Liver (tissue), 3 donors: ENCODE results near the gene RAB27A.

Experiments
- FOXA1 ChIP-seq: IDR thresholded peaks from 2 replicates; pipeline ENCODE4 v1.6.1; 2016; ENCODE audit warnings: antibody characterized with exemption
- JUND ChIP-seq, 2 donors: IDR thresholded peaks; 2 replicates each; pipeline ENCODE4 v1.6.1; 2016; ENCODE audit warnings: antibody characterized with exemption in 2 of 2
- YY1 ChIP-seq: IDR thresholded peaks from 2 replicates; pipeline ENCODE4 v1.6.1; 2016; ENCODE audit warnings: antibody characterized with exemption, mild to moderate bottlenecking
- TF ChIP-seq, protein P1 (sequence below): IDR thresholded peaks from 2 replicates; pipeline ENCODE4 v1.6.1; 2016; ENCODE audit warnings: antibody characterized with exemption
- TF ChIP-seq, protein P2 (sequence below): fragments of 150-350 bp; IDR thresholded peaks from 2 replicates; pipeline ENCODE4 v1.5.1; 2017; ENCODE audit warnings: improper control_type of control experiment, low read depth, low read length; ENCODE audit not compliant: missing input control
- TF ChIP-seq, protein P3 (sequence below): IDR thresholded peaks from 2 replicates; pipeline ENCODE4 v1.6.1; 2016; ENCODE audit warnings: antibody characterized with exemption, mild to moderate bottlenecking
- donor health status: healthy.
- donor health status: healthy.

DNA sequence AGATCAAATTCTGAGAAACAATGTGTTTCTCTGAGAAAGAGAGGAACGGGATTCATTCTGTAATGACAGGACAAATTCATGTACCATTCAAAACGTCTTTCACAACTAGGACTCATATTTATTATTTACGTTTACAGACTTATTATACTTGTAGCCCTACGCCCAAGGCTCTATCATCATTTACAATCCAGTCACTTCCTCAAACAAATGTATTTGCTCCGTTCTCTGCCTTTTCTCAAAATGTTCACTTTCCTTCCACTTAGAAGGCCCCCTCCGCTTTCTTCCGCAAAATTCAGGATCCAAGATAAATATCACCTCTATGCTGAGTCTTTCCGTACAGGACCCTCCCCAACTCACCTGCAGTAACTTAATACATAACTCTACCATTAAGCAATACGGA lies 93.6 kb downstream of the RAB27A start:
- TF ChIP-seq, protein P1, sequence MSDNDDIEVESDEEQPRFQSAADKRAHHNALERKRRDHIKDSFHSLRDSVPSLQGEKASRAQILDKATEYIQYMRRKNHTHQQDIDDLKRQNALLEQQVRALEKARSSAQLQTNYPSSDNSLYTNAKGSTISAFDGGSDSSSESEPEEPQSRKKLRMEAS = no peak
- TF ChIP-seq, protein P2, sequence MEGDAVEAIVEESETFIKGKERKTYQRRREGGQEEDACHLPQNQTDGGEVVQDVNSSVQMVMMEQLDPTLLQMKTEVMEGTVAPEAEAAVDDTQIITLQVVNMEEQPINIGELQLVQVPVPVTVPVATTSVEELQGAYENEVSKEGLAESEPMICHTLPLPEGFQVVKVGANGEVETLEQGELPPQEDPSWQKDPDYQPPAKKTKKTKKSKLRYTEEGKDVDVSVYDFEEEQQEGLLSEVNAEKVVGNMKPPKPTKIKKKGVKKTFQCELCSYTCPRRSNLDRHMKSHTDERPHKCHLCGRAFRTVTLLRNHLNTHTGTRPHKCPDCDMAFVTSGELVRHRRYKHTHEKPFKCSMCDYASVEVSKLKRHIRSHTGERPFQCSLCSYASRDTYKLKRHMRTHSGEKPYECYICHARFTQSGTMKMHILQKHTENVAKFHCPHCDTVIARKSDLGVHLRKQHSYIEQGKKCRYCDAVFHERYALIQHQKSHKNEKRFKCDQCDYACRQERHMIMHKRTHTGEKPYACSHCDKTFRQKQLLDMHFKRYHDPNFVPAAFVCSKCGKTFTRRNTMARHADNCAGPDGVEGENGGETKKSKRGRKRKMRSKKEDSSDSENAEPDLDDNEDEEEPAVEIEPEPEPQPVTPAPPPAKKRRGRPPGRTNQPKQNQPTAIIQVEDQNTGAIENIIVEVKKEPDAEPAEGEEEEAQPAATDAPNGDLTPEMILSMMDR = no peak
- TF ChIP-seq FOXA1 (no peak), JUND (IDR thresholded peaks at IDR 0.05) (no peak), YY1 (no peak)
- TF ChIP-seq, protein P3, sequence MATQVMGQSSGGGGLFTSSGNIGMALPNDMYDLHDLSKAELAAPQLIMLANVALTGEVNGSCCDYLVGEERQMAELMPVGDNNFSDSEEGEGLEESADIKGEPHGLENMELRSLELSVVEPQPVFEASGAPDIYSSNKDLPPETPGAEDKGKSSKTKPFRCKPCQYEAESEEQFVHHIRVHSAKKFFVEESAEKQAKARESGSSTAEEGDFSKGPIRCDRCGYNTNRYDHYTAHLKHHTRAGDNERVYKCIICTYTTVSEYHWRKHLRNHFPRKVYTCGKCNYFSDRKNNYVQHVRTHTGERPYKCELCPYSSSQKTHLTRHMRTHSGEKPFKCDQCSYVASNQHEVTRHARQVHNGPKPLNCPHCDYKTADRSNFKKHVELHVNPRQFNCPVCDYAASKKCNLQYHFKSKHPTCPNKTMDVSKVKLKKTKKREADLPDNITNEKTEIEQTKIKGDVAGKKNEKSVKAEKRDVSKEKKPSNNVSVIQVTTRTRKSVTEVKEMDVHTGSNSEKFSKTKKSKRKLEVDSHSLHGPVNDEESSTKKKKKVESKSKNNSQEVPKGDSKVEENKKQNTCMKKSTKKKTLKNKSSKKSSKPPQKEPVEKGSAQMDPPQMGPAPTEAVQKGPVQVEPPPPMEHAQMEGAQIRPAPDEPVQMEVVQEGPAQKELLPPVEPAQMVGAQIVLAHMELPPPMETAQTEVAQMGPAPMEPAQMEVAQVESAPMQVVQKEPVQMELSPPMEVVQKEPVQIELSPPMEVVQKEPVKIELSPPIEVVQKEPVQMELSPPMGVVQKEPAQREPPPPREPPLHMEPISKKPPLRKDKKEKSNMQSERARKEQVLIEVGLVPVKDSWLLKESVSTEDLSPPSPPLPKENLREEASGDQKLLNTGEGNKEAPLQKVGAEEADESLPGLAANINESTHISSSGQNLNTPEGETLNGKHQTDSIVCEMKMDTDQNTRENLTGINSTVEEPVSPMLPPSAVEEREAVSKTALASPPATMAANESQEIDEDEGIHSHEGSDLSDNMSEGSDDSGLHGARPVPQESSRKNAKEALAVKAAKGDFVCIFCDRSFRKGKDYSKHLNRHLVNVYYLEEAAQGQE = no peak
